SH-SY5Y (cell line): ENCODE data around the gene COL9A3.

Experiments
- GATA2 ChIP-seq: IDR thresholded peaks from 2 replicates; pipeline ENCODE4 v1.6.1; 2011; ENCODE audit warnings: mild to moderate bottlenecking, low read depth, low read length
- GATA3 ChIP-seq: IDR thresholded peaks from 2 replicates; pipeline ENCODE4 v1.6.1; 2011; ENCODE audit warnings: low read depth, mild to moderate bottlenecking, low read length, moderate library complexity

Gene COL9A3

GRCh38 chr20:62826646-62827310, 9.9 kb downstream of the COL9A3 start:
- TF ChIP-seq GATA3: no peak
- TF ChIP-seq GATA2: no peak

DNA sequence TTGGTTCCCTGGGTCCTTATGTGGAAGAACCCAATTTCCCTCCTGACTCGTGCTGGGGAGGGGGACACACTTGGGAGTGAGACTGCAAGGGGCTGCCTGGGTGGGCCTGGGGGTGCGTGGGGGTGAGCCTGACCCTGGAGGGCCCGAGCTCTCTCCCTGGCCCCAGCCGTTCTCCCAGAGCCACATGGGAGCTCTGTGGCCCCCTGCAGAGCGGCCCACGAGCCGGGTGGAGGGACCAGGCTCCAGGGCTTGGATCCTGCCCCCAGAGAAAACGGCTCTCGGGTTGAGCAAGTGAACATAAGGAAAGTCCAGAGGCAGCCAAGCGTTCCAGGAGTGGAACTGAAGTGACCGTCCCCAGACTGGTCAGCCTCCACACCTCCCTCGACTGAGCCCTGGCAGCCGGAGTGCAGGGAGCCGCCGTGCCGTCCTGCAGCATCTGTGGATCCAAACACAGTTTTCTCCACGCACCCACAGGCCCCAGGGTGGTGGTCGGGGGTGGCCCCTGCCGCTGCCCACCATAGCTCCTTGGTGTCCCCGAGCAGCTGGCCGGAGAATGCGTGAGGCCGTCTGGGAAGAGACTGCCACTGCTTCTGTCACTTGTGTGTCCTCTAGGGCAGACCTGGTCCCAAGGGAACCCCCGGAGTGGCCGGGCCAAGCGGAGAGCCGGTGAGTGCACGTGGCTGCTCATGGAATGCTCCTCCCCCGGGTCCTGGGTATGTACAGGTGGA, 10.6 kb downstream of the COL9A3 start:
- TF ChIP-seq GATA2 (no peak), GATA3 (no peak)

DNA sequence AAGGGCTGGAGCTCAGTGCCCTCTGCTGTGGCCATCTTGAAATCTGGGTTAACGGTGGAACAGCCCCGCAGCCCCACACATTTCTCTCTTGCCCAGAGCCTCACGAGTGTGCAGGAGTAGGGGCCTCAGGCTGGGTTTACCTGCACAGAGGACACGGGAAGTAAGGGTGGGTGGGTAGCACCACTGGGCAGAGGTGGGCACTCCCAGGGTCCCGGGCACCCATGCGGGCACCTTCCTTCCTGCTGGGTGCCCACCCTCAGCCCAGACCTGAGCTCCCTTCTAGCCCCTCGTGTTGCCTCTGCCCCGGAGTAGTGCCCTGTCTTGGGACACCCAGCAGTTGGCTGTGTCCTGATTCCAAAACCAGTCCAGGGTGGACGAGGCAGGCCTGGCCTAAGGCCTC, 11.2 kb downstream of the COL9A3 start:
- TF ChIP-seq GATA3 (no peak), GATA2 (no peak)

DNA sequence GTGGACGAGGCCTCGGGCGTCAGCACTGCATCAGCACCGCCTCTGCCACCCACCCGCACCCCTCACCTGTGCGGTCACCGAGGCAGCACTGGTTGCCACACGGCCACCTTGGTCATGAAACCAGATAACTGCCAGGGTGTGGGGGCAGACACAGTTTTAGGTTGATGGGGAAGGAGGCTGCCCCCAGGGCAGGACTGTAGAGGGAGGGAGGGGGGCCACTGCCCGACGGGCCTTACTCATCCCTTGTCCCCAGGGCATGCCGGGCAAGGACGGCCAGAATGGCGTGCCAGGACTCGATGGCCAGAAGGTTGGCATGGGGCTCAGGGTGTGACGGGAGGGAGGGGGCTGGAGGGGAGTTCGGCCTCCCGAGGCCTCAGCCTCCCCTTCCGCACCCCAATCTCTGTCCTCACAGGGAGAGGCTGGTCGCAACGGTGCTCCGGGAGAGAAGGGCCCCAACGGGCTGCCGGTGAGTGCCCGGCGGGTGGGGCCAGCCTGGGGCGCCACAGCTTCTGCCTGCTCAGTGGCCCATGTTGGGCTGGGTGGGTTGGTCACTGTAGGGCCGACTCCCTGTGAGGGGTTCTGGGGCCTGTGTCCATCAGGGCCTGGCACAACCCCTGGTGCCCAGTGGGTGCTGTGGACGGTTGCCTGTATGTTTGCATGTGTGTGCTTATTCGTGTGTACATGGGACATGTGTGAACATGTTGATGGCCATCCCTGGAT, 11.8 kb downstream of the COL9A3 start:
- TF ChIP-seq GATA2 (no peak), GATA3 (no peak)

DNA sequence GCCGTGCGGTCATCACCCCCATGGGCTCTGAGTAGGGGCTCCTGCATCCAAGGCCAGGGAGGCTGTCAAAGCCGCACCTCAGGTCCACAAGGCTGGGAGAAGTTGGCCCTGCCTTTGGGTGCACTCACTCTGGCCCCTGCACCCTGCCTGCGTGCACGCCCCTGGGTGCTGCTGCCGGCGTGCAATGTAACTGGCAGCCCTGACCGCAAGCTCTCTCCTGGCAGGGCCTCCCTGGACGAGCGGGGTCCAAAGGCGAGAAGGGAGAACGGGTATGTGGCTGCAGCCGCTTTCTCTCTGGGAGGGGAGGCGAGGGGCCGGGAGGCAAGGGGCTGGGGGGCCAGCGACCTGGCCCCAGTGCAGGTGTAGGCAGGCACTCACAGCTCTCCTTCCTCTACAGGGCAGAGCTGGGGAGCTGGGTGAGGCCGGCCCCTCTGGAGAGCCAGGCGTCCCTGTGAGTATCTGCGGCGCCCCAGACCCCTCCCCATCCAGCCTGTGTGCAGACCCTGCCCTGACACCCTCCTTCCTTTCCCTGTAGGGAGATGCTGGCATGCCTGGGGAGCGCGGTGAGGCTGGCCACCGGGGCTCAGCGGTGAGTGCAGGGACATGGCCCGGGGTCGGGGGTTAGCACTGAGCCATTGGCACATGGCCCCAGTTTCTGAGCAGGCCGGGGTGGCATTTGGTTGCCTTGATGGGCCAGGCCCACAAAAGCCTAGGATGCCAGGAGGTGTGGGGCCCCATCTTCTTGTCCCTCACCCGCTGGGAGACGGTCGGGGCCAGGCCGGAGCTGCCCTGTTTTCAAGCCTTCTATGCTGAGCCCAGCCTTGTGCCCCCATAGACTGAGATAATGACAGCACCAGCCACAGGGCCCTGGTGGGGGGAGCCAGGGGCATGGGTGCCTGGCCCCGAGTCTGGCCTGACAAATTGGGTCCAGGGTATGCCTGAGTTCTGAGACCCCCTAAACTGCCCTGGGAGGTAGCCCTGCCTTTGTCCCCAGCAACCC, 12.7 kb downstream of the COL9A3 start:
- TF ChIP-seq GATA2: no peak
- no peak for TF ChIP-seq GATA3

DNA sequence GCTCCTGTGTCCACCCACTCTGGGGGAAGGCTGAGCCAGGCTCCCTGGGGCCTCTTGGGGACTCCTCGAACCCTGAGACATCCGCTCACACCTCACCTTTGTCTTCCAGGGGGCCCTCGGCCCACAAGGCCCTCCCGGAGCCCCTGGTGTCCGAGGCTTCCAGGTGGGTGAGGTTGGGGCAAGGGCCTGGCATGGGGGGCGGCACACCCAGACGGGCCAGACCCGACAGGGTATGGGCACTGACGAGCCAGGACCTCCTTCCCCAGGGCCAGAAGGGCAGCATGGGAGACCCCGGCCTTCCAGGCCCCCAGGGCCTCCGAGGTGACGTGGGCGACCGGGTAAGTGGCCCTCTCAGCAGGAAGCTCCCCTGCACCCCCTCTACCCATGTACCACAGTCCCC, 13.4 kb downstream of the COL9A3 start:
- TF ChIP-seq GATA2: no peak
- no peak for TF ChIP-seq GATA3

- TF ChIP-seq GATA2 (no peak), GATA3 (no peak)
These were observed 14.0 kb downstream of the COL9A3 start for GRCh38 chr20:62830821-62831220.

- TF ChIP-seq GATA3: no peak
- no peak for TF ChIP-seq GATA2
These were observed 14.5 kb downstream of the COL9A3 start for GRCh38 chr20:62831361-62831788.

DNA sequence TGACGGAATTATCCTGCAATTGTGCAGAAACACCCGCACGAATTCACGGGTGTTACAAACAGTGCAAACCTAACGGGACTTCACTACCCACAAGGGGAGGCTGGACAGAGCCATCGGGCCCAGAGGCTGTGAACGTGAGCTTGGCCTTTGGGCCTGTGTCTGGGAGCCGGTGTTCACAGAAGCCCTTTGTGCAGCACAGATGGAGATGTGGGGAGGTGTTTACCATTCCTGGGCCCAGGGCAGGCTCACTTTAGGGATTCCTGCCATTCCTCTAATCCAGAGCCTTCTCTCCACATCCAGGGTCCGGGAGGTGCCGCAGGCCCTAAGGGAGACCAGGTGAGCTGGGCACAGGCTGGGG, 15.0 kb downstream of the COL9A3 start:
- TF ChIP-seq GATA3: no peak
- TF ChIP-seq GATA2: no peak

DNA sequence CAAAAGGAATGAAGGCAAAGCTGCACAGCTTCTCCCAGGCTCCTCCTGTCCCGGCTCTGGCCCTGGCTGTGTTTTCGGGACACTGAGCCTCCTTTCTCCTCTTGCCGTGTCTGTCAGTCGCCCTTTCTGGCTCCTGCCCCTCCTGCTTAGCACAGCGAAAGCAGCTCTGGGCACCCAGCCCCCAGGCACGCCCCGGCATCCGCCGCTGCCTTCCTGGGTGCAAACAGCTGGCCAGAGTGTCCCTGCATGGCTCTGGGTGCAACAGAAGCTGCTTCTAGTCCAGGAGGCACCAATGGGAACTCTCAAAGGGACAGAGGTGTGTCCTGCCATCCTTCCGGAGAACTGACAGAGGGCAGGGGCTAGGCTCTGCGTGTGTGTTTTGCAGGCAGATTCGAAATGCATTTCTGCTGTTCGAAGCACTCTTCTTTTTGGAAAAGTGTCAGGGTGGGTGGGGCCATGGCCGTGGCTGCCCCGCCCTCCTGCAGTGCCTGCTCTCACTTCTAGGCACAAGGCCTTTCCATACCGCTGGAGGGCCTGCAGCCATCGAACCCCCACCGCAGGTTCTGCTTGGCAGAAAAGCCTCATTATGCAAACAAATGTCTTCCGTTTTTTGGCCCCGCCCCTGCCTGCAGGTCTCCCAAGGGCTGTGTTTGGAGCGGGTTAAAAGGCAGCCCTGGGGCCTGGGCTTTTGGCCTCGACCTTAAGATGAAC, 15.5 kb downstream of the COL9A3 start:
- no peak for TF ChIP-seq GATA2
- no peak for TF ChIP-seq GATA3

GRCh38 chr20:62832951-62833391, 16.1 kb downstream of the COL9A3 start:
- TF ChIP-seq GATA2 (no peak), GATA3 (no peak)

GRCh38 chr20:62834967-62835730, 18.3 kb downstream of the COL9A3 start:
- no peak for TF ChIP-seq GATA2
- no peak for TF ChIP-seq GATA3
